ENCODE results near the gene CFAP77. TPM values are rescaled to one million over a fixed set of nuclear protein-coding genes. Genes with fewer than 3 reads are reported as not detected.

CFAP77 gene
- total and polyA plus RNA-seq, 9 donors, result 0.11 to 13.8 (median 0.47) TPM; not detected in 4

- WGBS, 3 donors, result 4 to 7% (median 5%) methylated on average over 27 of the region's 27 CpGs
- H3K27ac ChIP-seq, result no peak overlapping the region
- H3K4me3 ChIP-seq, result no peak overlapping the region
- TF ChIP-seq POLR2A (IDR thresholded peaks at IDR 0.05), result no peak
- TF ChIP-seq CTCF (IDR thresholded peaks at IDR 0.05), result no peak
- TF ChIP-seq EP300 (IDR thresholded peaks at IDR 0.05), result no peak
- H3K27me3 ChIP-seq, result no peaks in the 10 kb centered on the region
- no peaks in the 10 kb centered on the region for H3K4me1 ChIP-seq (ENCODE audit: insufficient read depth)
- no peaks in the 10 kb centered on the region for H3K9me3 ChIP-seq
- DNase-seq, result peak in 2 of 5 donors; percentile 30 to 51
- intact Hi-C loops (cut with DNase I), result no loop called here
- H3K36me3 ChIP-seq, result no peaks in the 10 kb centered on the region
Measured at GRCh38 chr9:132546148-132547051, 136.4 kb downstream of the CFAP77 start.

GRCh38 chr9:132547052-132547431, 137.0 kb downstream of the CFAP77 start:
- DNase-seq, result no peak
- 69 to 76% (median 70%) methylated on average over 6 to 7 of the region's 7 CpGs for WGBS, 3 donors
- TF ChIP-seq POLR2A (IDR thresholded peaks at IDR 0.05) (no peak), CTCF (IDR thresholded peaks at IDR 0.05) (no peak), EP300 (IDR thresholded peaks at IDR 0.05) (no peak)

GRCh38 chr9:132547436-132547835, 137.4 kb downstream of the CFAP77 start:
- TF ChIP-seq POLR2A (IDR thresholded peaks at IDR 0.05), result no peak
- no peak for TF ChIP-seq CTCF (IDR thresholded peaks at IDR 0.05)
- TF ChIP-seq EP300 (IDR thresholded peaks at IDR 0.05), result no peak
- intact Hi-C loops (cut with DNase I), result no loop called here
- no peak overlapping the region for H3K27ac ChIP-seq
- no peaks in the 10 kb centered on the region for H3K9me3 ChIP-seq
- 89 to 91% (median 90%) methylated on average over 13 of the region's 13 CpGs for WGBS, 3 donors
- no peak overlapping the region for H3K4me3 ChIP-seq
- DNase-seq, result no peak
- no peaks in the 10 kb centered on the region for H3K27me3 ChIP-seq
- no peaks in the 10 kb centered on the region for H3K4me1 ChIP-seq (ENCODE audit: insufficient read depth)
- H3K36me3 ChIP-seq, result no peaks in the 10 kb centered on the region

More at GRCh38 chr9:132547052-132547431, 137.0 kb downstream of the CFAP77 start:
- Histone ChIP-seq H3K27ac (no peak overlapping the region), H3K9me3 (no peaks in the 10 kb centered on the region), H3K36me3 (no peaks in the 10 kb centered on the region), H3K4me1 (ENCODE audit: insufficient read depth) (no peaks in the 10 kb centered on the region), H3K4me3 (no peak overlapping the region), H3K27me3 (no peaks in the 10 kb centered on the region)
- intact Hi-C loops (cut with DNase I), result no loop called here

- no peak for DNase-seq
- Histone ChIP-seq H3K9me3 (no peaks in the 10 kb centered on the region), H3K36me3 (no peaks in the 10 kb centered on the region), H3K4me1 (ENCODE audit: insufficient read depth) (no peaks in the 10 kb centered on the region), H3K27ac (no peak overlapping the region), H3K4me3 (no peak overlapping the region), H3K27me3 (no peaks in the 10 kb centered on the region)
- intact Hi-C loops (cut with DNase I), result no loop called here
- TF ChIP-seq POLR2A (IDR thresholded peaks at IDR 0.05), result no peak
- TF ChIP-seq EP300 (IDR thresholded peaks at IDR 0.05), result no peak
- no peak for TF ChIP-seq CTCF (IDR thresholded peaks at IDR 0.05)
- 63 to 68% (median 65%) methylated on average over 21 of the region's 21 CpGs for WGBS, 3 donors
Measured at GRCh38 chr9:132547976-132548730, 138.1 kb downstream of the CFAP77 start.
